HCT116 (cell line): Measurements from ENCODE around the gene SYNGR1.

ENCODE experiments used
- CTCF ChIP-seq, 3 experiments: fragments of 200-600 bp in 1 of 3; sonication (generic) in 1 of 3; IDR thresholded peaks in 2 of 3; conservative IDR thresholded peaks in 1 of 3; 2 replicates each; pipeline ENCODE4 v1.5.1; 2012 to 2017; ENCODE audit warnings: low read depth in 2 of 3, low read length in 2 of 3, antibody characterized with exemption in 1 of 3, borderline replicate concordance in 1 of 3, control low read depth in 1 of 3, mild to moderate bottlenecking in 1 of 3, mixed read lengths in 1 of 3, mixed run types in 1 of 3, moderate library complexity in 1 of 3; ENCODE audit not compliant: insufficient read depth in 1 of 3
- EGR1 ChIP-seq: IDR thresholded peaks from 2 replicates; pipeline ENCODE4 v1.6.1; 2012; ENCODE audit warnings: low read depth
- ELF1 ChIP-seq: IDR thresholded peaks from 2 replicates; pipeline ENCODE4 v1.6.1; 2012; ENCODE audit warnings: low read depth, borderline replicate concordance
- EZH2 ChIP-seq: fragments of 200-600 bp; sonication (generic); IDR thresholded peaks from 2 replicates; pipeline ENCODE4 v1.6.1; 2017; ENCODE audit warnings: antibody characterized with exemption, mixed run types
- FOSL1 ChIP-seq: IDR thresholded peaks from 2 replicates; pipeline ENCODE4 v1.6.1; 2012; ENCODE audit warnings: low read depth
- POLR2A ChIP-seq: IDR thresholded peaks from 2 replicates; pipeline ENCODE4 v1.7.0; 2011; ENCODE audit warnings: borderline replicate concordance; ENCODE audit not compliant: insufficient read depth, insufficient read length; ENCODE audit errors: extremely low read depth
- RAD21 ChIP-seq: IDR thresholded peaks from 2 replicates; pipeline ENCODE4 v1.6.1; 2012; ENCODE audit warnings: low read depth, mild to moderate bottlenecking
- SP1 ChIP-seq: IDR thresholded peaks from 2 replicates; pipeline ENCODE4 v1.6.1; 2012; ENCODE audit warnings: low read depth
- TF ChIP-seq, protein P1 (sequence below): IDR thresholded peaks from 2 replicates; pipeline ENCODE4 v1.6.1; 2012; ENCODE audit warnings: low read depth

DNA sequence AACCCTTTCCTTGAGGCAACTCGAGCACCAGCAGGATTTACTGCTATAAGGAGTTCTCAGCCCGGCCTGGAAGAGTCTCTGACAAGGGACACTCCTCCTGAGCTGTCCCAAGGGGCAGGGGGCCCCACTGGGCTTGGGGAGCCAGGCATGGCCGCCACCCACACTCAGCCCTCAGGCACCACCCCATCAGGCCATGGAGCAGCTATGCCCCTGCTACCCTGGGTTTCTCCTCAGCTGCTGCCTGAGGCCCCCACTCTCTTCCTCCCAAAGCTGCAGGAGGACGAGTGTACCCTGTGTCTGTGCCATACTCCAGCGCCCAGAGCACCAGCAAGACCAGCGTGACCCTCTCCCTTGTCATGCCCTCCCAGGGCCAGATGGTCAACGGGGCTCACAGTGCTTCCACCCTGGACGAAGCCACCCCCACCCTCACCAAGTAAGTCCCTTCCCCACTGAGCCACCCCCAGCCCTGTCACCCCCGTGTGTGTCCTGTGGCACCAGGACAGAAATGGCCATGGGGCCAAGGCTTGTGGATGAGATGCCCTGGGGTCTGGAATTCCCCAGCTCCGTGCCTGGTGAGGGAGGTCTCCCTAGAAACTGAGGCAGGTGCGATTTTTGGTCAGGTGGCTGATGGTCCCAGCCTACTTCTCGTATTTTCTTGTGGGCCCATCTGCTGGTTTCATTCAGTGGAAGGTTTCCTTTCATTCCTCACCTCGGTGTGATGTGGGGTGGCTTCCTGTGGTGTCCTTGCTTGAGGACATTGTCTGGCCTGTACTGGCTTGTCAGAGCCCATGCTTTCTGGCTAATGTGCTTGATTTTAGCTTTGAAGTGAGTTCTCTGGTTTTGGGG, 78.2 kb downstream of the SYNGR1 start:
- TF ChIP-seq, protein P1, sequence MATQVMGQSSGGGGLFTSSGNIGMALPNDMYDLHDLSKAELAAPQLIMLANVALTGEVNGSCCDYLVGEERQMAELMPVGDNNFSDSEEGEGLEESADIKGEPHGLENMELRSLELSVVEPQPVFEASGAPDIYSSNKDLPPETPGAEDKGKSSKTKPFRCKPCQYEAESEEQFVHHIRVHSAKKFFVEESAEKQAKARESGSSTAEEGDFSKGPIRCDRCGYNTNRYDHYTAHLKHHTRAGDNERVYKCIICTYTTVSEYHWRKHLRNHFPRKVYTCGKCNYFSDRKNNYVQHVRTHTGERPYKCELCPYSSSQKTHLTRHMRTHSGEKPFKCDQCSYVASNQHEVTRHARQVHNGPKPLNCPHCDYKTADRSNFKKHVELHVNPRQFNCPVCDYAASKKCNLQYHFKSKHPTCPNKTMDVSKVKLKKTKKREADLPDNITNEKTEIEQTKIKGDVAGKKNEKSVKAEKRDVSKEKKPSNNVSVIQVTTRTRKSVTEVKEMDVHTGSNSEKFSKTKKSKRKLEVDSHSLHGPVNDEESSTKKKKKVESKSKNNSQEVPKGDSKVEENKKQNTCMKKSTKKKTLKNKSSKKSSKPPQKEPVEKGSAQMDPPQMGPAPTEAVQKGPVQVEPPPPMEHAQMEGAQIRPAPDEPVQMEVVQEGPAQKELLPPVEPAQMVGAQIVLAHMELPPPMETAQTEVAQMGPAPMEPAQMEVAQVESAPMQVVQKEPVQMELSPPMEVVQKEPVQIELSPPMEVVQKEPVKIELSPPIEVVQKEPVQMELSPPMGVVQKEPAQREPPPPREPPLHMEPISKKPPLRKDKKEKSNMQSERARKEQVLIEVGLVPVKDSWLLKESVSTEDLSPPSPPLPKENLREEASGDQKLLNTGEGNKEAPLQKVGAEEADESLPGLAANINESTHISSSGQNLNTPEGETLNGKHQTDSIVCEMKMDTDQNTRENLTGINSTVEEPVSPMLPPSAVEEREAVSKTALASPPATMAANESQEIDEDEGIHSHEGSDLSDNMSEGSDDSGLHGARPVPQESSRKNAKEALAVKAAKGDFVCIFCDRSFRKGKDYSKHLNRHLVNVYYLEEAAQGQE: no peak
- no peak for TF ChIP-seq FOSL1
- no peak for TF ChIP-seq CTCF (IDR thresholded peaks at IDR 0.05 in 2 of 3, conservative IDR thresholded peaks at IDR 0.05 in 1 of 3; ENCODE audit: borderline replicate concordance in 1 of 3, insufficient read depth in 1 of 3, low read depth in 2 of 3, low read length in 2 of 3)
- no peak for TF ChIP-seq EGR1
- no peak for TF ChIP-seq ELF1
- TF ChIP-seq EZH2: no peak
- no peak for TF ChIP-seq RAD21
- no peak for TF ChIP-seq POLR2A
- no peak for TF ChIP-seq SP1
